Measurements from ENCODE around the gene IRAK3. TPM values are rescaled to one million over a fixed set of nuclear protein-coding genes. Genes with fewer than 3 reads are reported as not detected.

The IRAK3 gene
- total and polyA plus RNA-seq, 2 experiments from 2014 or later: 0.53 to 1.8 TPM

- Histone ChIP-seq H3K4me2 (no peak overlapping the region), H3K4me1 (ENCODE audit: insufficient read depth) (no peaks in the 10 kb centered on the region), H3F3A (replicated peaks; ENCODE audit: low read depth) (no peaks in the 10 kb centered on the region), H3K79me2 (replicated peaks; ENCODE audit: insufficient read depth) (no peaks in the 10 kb centered on the region), H3K9me2 (ENCODE audit: insufficient read depth) (no peaks in the 10 kb centered on the region), H3K36me3 (ENCODE audit: insufficient read depth) (no peaks in the 10 kb centered on the region), H3K4me3 (no peak overlapping the region), H4K20me1 (replicated peaks; ENCODE audit: insufficient read depth) (no peaks in the 10 kb centered on the region), H3K27ac (ENCODE audit: low read depth) (no peak overlapping the region), H2AFZ (no peak overlapping the region), H3K27me3 (ENCODE audit: insufficient read depth) (no peaks in the 10 kb centered on the region)
- Mint-ChIP-seq H3K36me3 (ENCODE audit: low read depth) (no peaks in the 10 kb centered on the region), H3K27me3 (ENCODE audit: insufficient read depth, low read depth, poor library complexity) (no peaks in the 10 kb centered on the region), H3K4me3 (no peak overlapping the region), H3K9me3 (no peaks in the 10 kb centered on the region), H3K27ac (no peak overlapping the region), H3K4me1 (0 out of 3 replicates have a peak, but pooled peaks cover 3% of the 10 kb centered on the region)
- TF ChIP-seq STAT1 (IDR thresholded peaks at IDR 0.05; ENCODE audit: unreplicated experiment): no peak
- no peak for TF ChIP-seq CTCF (conservative IDR thresholded peaks at IDR 0.05; ENCODE audit: low read depth in 2 of 2)
- no peak for TF ChIP-seq REST (IDR thresholded peaks at IDR 0.05; ENCODE audit: unreplicated experiment)
- no peak for TF ChIP-seq NANOG (IDR thresholded peaks at IDR 0.05; ENCODE audit: borderline replicate concordance)
- no peak for TF ChIP-seq EZH2 (IDR thresholded peaks at IDR 0.05; ENCODE audit: low read depth, unreplicated experiment)
- TF ChIP-seq ZNF114 (CRISPR knock-in tag; IDR thresholded peaks at IDR 0.05): no peak
- no peak for TF ChIP-seq JUNB (IDR thresholded peaks at IDR 0.05; ENCODE audit: unreplicated experiment)
- TF ChIP-seq EZH2phosphoT487 (IDR thresholded peaks at IDR 0.05; ENCODE audit: unreplicated experiment): no peak
- TF ChIP-seq ETS1 (IDR thresholded peaks at IDR 0.05): no peak
- DNase-seq (ENCODE audit: low spot score) (no peak), ATAC-seq (no peak)
Measured at GRCh38 chr12:66247741-66248140, 58.7 kb downstream of the IRAK3 start.

- no peak overlapping the region for H3K4me3 ChIP-seq
- no peaks in the 10 kb centered on the region for H3K27me3 ChIP-seq (ENCODE audit: insufficient read depth)
- Mint-ChIP-seq H3K36me3 (ENCODE audit: low read depth) (no peaks in the 10 kb centered on the region), H3K9me3 (no peaks in the 10 kb centered on the region), H3K27me3 (ENCODE audit: insufficient read depth, low read depth, poor library complexity) (no peaks in the 10 kb centered on the region), H3K27ac (no peak overlapping the region), H3K4me3 (no peak overlapping the region), H3K4me1 (no peaks in the 10 kb centered on the region)
- no peak overlapping the region for H3K27ac ChIP-seq (ENCODE audit: low read depth)
- DNase-seq (ENCODE audit: low spot score) (no peak), ATAC-seq (no peak)
- no peaks in the 10 kb centered on the region for H4K20me1 ChIP-seq (replicated peaks; ENCODE audit: insufficient read depth)
- no peaks in the 10 kb centered on the region for H3F3A ChIP-seq (replicated peaks; ENCODE audit: low read depth)
- H3K9me2 ChIP-seq (ENCODE audit: insufficient read depth): no peaks in the 10 kb centered on the region
- no peaks in the 10 kb centered on the region for H3K36me3 ChIP-seq (ENCODE audit: insufficient read depth)
- H3K4me2 ChIP-seq: no peak overlapping the region
- H3K79me2 ChIP-seq (replicated peaks; ENCODE audit: insufficient read depth): no peaks in the 10 kb centered on the region
- H2AFZ ChIP-seq: no peak overlapping the region
- H3K4me1 ChIP-seq (ENCODE audit: insufficient read depth): no peaks in the 10 kb centered on the region
- TF ChIP-seq REST (IDR thresholded peaks at IDR 0.05; ENCODE audit: unreplicated experiment) (no peak), ZNF331 (CRISPR knock-in tag; IDR thresholded peaks at IDR 0.05; ENCODE audit: low read depth) (no peak), POLR2AphosphoS5 (IDR thresholded peaks at IDR 0.05; ENCODE audit: low read depth) (no peak), ZNF114 (CRISPR knock-in tag; IDR thresholded peaks at IDR 0.05) (no peak), EZH2phosphoT487 (IDR thresholded peaks at IDR 0.05; ENCODE audit: unreplicated experiment) (no peak), NANOG (IDR thresholded peaks at IDR 0.05; ENCODE audit: borderline replicate concordance) (no peak), STAT1 (IDR thresholded peaks at IDR 0.05; ENCODE audit: unreplicated experiment) (no peak)
Measured at GRCh38 chr12:66251049-66251448, 62.0 kb downstream of the IRAK3 start.
